Adipocyte (in vitro differentiated cells): ENCODE results near the gene RAPGEF2.

Source experiments
- DNase-seq: peaks from one replicate; pipeline ENCODE4 v3.0.0-alpha.2; 2015; ENCODE audit warnings: low read depth
- H3K27me3 ChIP-seq: replicated peaks from 2 replicates; pipeline ENCODE4 v1.7.0; 2013; ENCODE audit warnings: mild to moderate bottlenecking, low read length, moderate library complexity; ENCODE audit not compliant: control insufficient read depth, insufficient read depth
- H3K36me3 ChIP-seq: 2 replicates; pipeline ENCODE4 v1.7.0; 2013; ENCODE audit warnings: low read length, mild to moderate bottlenecking, moderate library complexity; ENCODE audit not compliant: control insufficient read depth, insufficient read depth, severe bottlenecking
- H3K4me1 ChIP-seq: 2 replicates; pipeline ENCODE4 v1.7.0; 2013; ENCODE audit warnings: mild to moderate bottlenecking, low read length, moderate library complexity; ENCODE audit not compliant: control insufficient read depth, insufficient read depth
- H3K4me3 ChIP-seq: 2 replicates; pipeline ENCODE4 v1.7.0; 2013; ENCODE audit warnings: mild to moderate bottlenecking, low read length, moderate library complexity
- H3K9ac ChIP-seq: 2 replicates; pipeline ENCODE4 v1.7.0; 2013; ENCODE audit warnings: mild to moderate bottlenecking, low read length, moderate library complexity
- H3K9me3 ChIP-seq: 2 replicates; pipeline ENCODE4 v1.7.0; 2013; ENCODE audit warnings: mild to moderate bottlenecking, low read length, moderate library complexity; ENCODE audit not compliant: control insufficient read depth

RAPGEF2 gene

DNA sequence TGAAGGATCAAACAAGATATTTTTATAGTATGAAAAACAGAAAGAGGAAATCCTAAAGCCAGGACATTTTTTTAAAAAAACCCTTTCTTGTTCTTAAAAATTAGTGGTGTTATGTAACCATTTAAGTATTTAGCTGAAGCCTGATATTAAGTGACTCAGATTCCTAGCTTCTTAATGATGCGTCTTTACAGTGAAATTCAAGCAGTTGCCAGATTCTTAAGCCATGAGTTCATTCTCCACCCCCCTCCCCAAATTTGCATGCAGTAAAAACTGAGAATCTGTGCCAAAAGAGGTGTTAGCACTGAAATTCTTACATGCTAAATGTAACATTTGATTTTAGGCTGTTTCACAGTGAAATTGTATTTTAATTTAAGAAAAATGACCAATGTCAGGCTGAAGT lies 180.8 kb downstream of the RAPGEF2 start:
- Histone ChIP-seq H3K27me3 (no peaks in the 10 kb centered on the region), H3K9ac (peak overlapping the region; percentile 18), H3K9me3 (no peaks in the 10 kb centered on the region), H3K36me3 (no peaks in the 10 kb centered on the region), H3K4me1 (peaks cover 7% of the 10 kb centered on the region), H3K4me3 (peak overlapping the region; percentile 59)
- no peak for DNase-seq

GRCh38 chr4:159284113-159284512 lies 181.2 kb downstream of the RAPGEF2 start:
- Histone ChIP-seq H3K4me3 (peak overlapping the region; percentile 59), H3K36me3 (no peaks in the 10 kb centered on the region), H3K4me1 (peaks cover 6% of the 10 kb centered on the region), H3K27me3 (no peaks in the 10 kb centered on the region), H3K9me3 (no peaks in the 10 kb centered on the region), H3K9ac (peak overlapping the region; percentile 18)
- no peak for DNase-seq

- Histone ChIP-seq H3K9me3 (no peaks in the 10 kb centered on the region), H3K4me3 (no peak overlapping the region), H3K27me3 (no peaks in the 10 kb centered on the region), H3K9ac (no peak overlapping the region), H3K36me3 (no peaks in the 10 kb centered on the region), H3K4me1 (peaks cover 6% of the 10 kb centered on the region)
- no peak for DNase-seq
Measured at GRCh38 chr4:159284733-159285132, 181.9 kb downstream of the RAPGEF2 start.

DNA sequence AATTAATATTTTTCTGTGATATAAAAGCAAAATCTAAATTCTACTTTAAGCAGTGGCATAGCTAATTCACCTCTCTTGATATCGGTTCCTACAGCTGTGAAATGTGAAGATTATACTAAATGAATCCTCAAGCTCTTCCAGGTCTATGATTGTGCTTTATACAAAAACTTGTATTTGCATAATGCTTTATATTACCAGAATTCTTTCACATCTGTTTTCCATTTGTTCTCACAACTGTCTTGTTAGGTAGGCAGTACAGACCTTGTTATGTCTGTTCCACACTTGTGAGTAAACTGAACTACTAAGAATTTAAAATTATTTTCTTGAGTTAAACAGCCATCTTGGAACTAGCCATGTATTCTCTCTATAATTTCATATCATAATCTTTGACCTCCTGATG lies 184.9 kb downstream of the RAPGEF2 start:
- peaks cover 10% of the 10 kb centered on the region for H3K4me1 ChIP-seq
- H3K9me3 ChIP-seq, result no peaks in the 10 kb centered on the region
- no peak overlapping the region for H3K9ac ChIP-seq
- H3K36me3 ChIP-seq, result no peaks in the 10 kb centered on the region
- no peak for DNase-seq
- no peak overlapping the region for H3K4me3 ChIP-seq
- no peaks in the 10 kb centered on the region for H3K27me3 ChIP-seq

- Histone ChIP-seq H3K4me3 (no peak overlapping the region), H3K36me3 (no peaks in the 10 kb centered on the region), H3K9me3 (no peaks in the 10 kb centered on the region), H3K4me1 (peaks cover 4% of the 10 kb centered on the region), H3K27me3 (no peaks in the 10 kb centered on the region), H3K9ac (no peak overlapping the region)
- DNase-seq, result no peak
Measured at GRCh38 chr4:159289682-159290081, 186.8 kb downstream of the RAPGEF2 start.

DNA sequence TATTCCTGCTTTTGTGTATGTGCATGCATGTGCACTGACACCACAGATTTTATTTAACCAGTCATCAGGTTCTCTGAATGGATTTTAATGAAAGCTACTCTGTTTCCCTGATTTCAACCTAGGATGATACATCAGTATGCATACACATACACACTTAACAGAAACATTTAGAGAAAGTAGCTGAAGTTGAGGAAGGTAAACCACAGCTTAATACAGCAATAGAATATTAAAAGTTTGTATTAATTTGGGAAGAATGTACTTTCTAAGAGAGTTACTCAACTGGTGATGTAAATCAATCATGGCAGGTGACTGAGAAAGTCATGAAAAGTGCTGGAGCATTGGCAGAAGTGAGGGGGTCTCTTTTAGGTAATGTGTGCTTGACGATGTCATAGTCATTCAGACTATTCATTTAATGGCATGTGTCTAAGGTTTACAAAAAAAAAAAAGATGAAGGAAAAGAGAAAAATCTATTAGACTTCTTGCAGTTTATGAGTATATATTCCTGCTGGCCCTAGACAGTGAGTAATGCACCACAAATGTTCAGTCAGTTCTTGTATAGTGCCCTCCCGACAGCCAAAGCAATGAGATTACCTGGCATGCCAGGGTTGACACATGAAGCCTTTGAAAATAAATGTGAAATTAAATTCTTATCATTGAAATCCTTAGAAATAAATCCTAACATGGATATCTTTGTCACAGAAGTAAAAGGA lies 187.6 kb downstream of the RAPGEF2 start:
- Histone ChIP-seq H3K36me3 (no peaks in the 10 kb centered on the region), H3K9ac (no peak overlapping the region), H3K4me1 (peaks cover 5% of the 10 kb centered on the region), H3K9me3 (no peaks in the 10 kb centered on the region), H3K4me3 (no peak overlapping the region), H3K27me3 (no peaks in the 10 kb centered on the region)
- DNase-seq, result no peak

GRCh38 chr4:159291176-159291575 lies 188.3 kb downstream of the RAPGEF2 start:
- H3K4me3 ChIP-seq, result no peak overlapping the region
- H3K36me3 ChIP-seq, result no peaks in the 10 kb centered on the region
- no peaks in the 10 kb centered on the region for H3K9me3 ChIP-seq
- DNase-seq, result no peak
- peaks cover 12% of the 10 kb centered on the region for H3K4me1 ChIP-seq
- H3K27me3 ChIP-seq, result no peaks in the 10 kb centered on the region
- no peak overlapping the region for H3K9ac ChIP-seq

GRCh38 chr4:159292137-159292896 lies 189.4 kb downstream of the RAPGEF2 start:
- no peak overlapping the region for H3K9ac ChIP-seq
- H3K27me3 ChIP-seq, result no peaks in the 10 kb centered on the region
- H3K4me3 ChIP-seq, result no peak overlapping the region
- no peaks in the 10 kb centered on the region for H3K9me3 ChIP-seq
- H3K4me1 ChIP-seq, result peaks cover 20% of the 10 kb centered on the region
- DNase-seq, result no peak
- H3K36me3 ChIP-seq, result no peaks in the 10 kb centered on the region

GRCh38 chr4:159293811-159294515 lies 191.1 kb downstream of the RAPGEF2 start:
- H3K4me1 ChIP-seq, result peaks cover 26% of the 10 kb centered on the region
- no peaks in the 10 kb centered on the region for H3K9me3 ChIP-seq
- no peaks in the 10 kb centered on the region for H3K36me3 ChIP-seq
- DNase-seq, result no peak
- H3K4me3 ChIP-seq, result no peak overlapping the region
- H3K9ac ChIP-seq, result no peak overlapping the region
- H3K27me3 ChIP-seq, result no peaks in the 10 kb centered on the region

DNA sequence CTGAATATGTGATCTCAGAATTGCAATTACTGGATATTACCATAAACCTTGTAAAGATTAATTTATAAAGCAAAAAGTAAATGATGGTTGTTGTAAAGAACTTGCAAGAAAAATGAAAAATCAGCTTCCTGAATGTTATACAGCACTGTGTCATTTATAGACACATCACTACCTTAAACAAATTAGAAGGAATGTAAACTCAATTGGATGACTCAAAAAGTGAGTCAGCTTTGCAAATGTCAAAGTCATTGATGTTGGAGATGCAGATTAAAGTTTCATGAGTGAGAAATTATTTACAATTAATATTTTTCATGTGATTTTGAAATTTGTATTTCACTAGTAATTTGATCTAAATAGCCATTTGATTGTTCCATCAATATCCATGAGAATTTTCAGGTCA lies 193.2 kb downstream of the RAPGEF2 start:
- Histone ChIP-seq H3K9ac (no peak overlapping the region), H3K4me3 (no peak overlapping the region), H3K36me3 (no peaks in the 10 kb centered on the region), H3K9me3 (no peaks in the 10 kb centered on the region), H3K27me3 (no peaks in the 10 kb centered on the region), H3K4me1 (peaks cover 24% of the 10 kb centered on the region)
- DNase-seq, result peak; percentile 57

DNA sequence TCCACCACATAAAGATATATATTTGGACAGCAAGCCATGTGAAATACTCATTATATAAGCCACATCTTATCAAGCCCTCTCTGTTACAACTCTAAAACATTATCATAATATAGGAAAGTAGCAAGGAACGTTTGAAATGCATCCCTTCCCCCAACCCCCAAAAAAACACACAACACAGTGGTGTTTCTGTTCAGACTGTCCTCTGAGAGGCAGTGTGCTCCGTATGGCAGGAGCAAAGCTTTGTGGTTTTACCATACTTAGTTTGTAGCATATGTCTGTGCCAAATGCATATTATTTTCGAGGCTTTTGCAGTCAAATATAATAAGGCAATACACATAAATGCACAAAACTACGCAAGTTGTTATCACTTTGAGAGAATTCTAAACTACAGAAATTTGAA lies 194.2 kb downstream of the RAPGEF2 start:
- Histone ChIP-seq H3K36me3 (no peaks in the 10 kb centered on the region), H3K4me1 (peaks cover 24% of the 10 kb centered on the region), H3K9me3 (no peaks in the 10 kb centered on the region), H3K4me3 (no peak overlapping the region), H3K27me3 (no peaks in the 10 kb centered on the region), H3K9ac (no peak overlapping the region)
- DNase-seq, result no peak
